HCT116 (cell line): ENCODE measurements around the gene RAC2.

Experiments used
- CTCF ChIP-seq, 3 experiments: fragments of 200-600 bp in 1 of 3; sonication (generic) in 1 of 3; IDR thresholded peaks in 2 of 3; conservative IDR thresholded peaks in 1 of 3; 2 replicates each; pipeline ENCODE4 v1.5.1; 2012 to 2017; ENCODE audit warnings: low read depth in 2 of 3, low read length in 2 of 3, antibody characterized with exemption in 1 of 3, borderline replicate concordance in 1 of 3, control low read depth in 1 of 3, mild to moderate bottlenecking in 1 of 3, mixed read lengths in 1 of 3, mixed run types in 1 of 3, moderate library complexity in 1 of 3; ENCODE audit not compliant: insufficient read depth in 1 of 3
- RAD21 ChIP-seq: IDR thresholded peaks from 2 replicates; pipeline ENCODE4 v1.6.1; 2012; ENCODE audit warnings: low read depth, mild to moderate bottlenecking
- SIN3A ChIP-seq: IDR thresholded peaks from 2 replicates; pipeline ENCODE4 v1.6.1; 2012; ENCODE audit warnings: low read depth

- no peak for TF ChIP-seq CTCF (IDR thresholded peaks at IDR 0.05 in 2 of 3, conservative IDR thresholded peaks at IDR 0.05 in 1 of 3; ENCODE audit: borderline replicate concordance in 1 of 3, insufficient read depth in 1 of 3, low read depth in 2 of 3, low read length in 2 of 3)
- no peak for TF ChIP-seq RAD21
- TF ChIP-seq SIN3A: no peak
These were observed 12.1 kb upstream of the RAC2 start for GRCh38 chr22:37256075-37256726.
